Thoracic aorta (tissue), 2 donors: ENCODE data around the gene AP4S1. TPM values are rescaled to one million over a fixed set of nuclear protein-coding genes. Genes with fewer than 3 reads are reported as not detected.
"Not testable (repeated sequence)": the region's sequence is repeated elsewhere in the genome, so short reads cannot be mapped to it uniquely, and the experiment has no call there.

Source experiments
- ATAC-seq: fragments of 150-250 bp; one replicate; pipeline ENCODE4 v1.8.0; 2017; ENCODE audit warnings: low read depth; ENCODE audit not compliant: insufficient number of reproducible peaks, low FRiP score
- DNase-seq: peaks from one replicate; pipeline ENCODE4 v3.0.0-alpha.2; 2020; ENCODE audit warnings: low spot score
- H3K27ac ChIP-seq, 2 donors: fragments of 200-600 bp; sonication (generic); 1 replicate in 1 of 2; 2 replicates in 1 of 2; pipeline ENCODE4 v1.5.1; 2016; ENCODE audit warnings: mild to moderate bottlenecking in 2 of 2, moderate library complexity in 2 of 2
- H3K27me3 ChIP-seq: fragments of 200-600 bp; sonication (generic); replicated peaks from 2 replicates; pipeline ENCODE4 v1.6.0; 2016; ENCODE audit warnings: mild to moderate bottlenecking; ENCODE audit not compliant: insufficient read depth
- H3K36me3 ChIP-seq: fragments of 200-600 bp; sonication (generic); one replicate; pipeline ENCODE4 v1.5.1; 2016
- H3K4me1 ChIP-seq, 2 donors: fragments of 200-600 bp; sonication (generic); 1 replicate in 1 of 2; 2 replicates in 1 of 2; pipeline versions ENCODE4 v1.5.1 to v1.6.0; 2016; ENCODE audit warnings: low read depth in 2 of 2, mild to moderate bottlenecking in 1 of 2; ENCODE audit not compliant: control insufficient read depth in 1 of 2
- H3K4me3 ChIP-seq: fragments of 200-600 bp; sonication (generic); 2 replicates; pipeline ENCODE4 v1.5.1; 2016; ENCODE audit warnings: mild to moderate bottlenecking
- H3K9me3 ChIP-seq: fragments of 200-600 bp; sonication (generic); 2 replicates; pipeline ENCODE4 v1.5.1; 2016
- total RNA-seq, 2 donors: library from RNA; depleted of rRNA; stranded (reverse); fragments of >200 nt; gene quantifications; one replicate each; pipeline versions ENCODE4 v1.1.0 to v1.2.3, GENCODE V29; 2016
- TF ChIP-seq, protein P1 (sequence below): fragments of 200-600 bp; sonication (generic); IDR thresholded peaks from one replicate; pipeline ENCODE4 v1.5.1; 2019; ENCODE audit warnings: antibody characterized with exemption

The AP4S1 gene
- total RNA-seq, 2 donors from 2014 or later: 6.0 to 14.9 TPM

DNA sequence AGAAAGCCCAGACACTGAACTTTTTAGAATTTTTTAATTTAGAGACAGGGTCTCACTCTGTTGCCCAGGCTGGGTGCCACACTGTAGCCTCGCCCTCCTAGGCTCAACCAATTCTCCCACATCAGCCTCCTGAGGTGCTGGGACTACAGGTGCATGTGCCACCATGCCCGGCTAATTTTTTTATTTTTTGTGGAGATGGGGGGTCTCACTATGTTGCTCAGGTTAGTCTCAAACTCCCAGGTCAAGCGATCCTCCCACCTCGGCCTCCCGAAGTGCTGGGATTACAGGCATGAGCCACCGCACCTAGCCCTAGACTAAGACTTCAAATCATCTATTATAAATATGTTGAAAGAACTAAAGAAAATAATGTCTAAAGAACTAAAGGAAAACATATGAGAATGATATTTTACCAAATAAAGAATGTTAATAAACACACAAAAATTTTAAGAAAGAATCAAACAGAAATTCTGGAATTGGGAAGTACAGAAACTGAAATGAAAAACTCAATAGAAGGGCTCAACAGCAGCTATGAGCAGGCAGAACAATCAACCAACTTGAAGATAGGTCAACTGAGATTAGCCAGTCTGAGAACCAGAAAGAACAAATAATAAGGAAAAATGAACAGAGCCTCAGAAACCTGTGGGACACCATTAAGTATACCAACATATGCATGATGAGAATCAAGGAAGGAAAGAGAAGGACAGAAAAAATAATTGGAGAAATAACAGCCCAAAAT, 26.2 kb upstream of the AP4S1 start:
- Histone ChIP-seq H3K4me1 (peaks cover 10 to 25% of the 10 kb centered on the region in 2 donors), H3K27me3 (no peaks in the 10 kb centered on the region), H3K27ac (no peak overlapping the region), H3K4me3 (no peak overlapping the region), H3K36me3 (no peaks in the 10 kb centered on the region), H3K9me3 (peaks cover 7% of the 10 kb centered on the region)
- ATAC-seq (no peak), DNase-seq (no peak)
- TF ChIP-seq, protein P1, sequence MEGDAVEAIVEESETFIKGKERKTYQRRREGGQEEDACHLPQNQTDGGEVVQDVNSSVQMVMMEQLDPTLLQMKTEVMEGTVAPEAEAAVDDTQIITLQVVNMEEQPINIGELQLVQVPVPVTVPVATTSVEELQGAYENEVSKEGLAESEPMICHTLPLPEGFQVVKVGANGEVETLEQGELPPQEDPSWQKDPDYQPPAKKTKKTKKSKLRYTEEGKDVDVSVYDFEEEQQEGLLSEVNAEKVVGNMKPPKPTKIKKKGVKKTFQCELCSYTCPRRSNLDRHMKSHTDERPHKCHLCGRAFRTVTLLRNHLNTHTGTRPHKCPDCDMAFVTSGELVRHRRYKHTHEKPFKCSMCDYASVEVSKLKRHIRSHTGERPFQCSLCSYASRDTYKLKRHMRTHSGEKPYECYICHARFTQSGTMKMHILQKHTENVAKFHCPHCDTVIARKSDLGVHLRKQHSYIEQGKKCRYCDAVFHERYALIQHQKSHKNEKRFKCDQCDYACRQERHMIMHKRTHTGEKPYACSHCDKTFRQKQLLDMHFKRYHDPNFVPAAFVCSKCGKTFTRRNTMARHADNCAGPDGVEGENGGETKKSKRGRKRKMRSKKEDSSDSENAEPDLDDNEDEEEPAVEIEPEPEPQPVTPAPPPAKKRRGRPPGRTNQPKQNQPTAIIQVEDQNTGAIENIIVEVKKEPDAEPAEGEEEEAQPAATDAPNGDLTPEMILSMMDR: no peak

DNA sequence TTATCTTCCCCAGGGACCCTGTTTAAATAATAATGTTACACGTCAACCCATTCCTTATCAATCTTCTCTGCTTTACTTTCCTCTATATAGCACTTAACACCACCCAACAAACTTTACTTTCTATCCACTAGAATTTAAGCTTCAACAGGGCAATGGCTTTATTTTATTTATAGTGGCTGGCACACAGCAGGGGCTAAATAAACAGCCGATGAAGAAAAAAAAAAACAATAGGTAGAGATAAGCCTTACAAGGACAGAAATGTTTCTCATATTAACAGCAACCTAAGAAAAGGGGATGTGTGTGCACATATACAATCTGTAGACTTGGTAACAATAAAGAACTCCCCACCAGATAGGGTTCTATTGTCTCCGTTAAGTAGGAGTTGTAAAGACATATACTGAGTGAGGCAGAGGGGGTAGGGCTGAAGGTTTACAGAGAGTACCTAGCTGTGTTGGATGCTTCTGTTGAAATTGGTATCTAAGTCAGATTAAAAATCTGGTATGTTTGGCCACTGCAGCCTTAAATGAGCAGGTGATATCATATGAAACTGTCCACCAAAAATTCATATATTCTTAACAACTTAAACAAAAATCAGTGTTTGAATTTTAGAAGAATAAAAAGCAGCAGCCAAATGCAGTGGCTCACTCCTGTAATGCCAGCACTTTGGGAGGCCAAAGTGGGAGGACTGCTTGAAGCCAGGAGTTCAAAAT, 24.7 kb upstream of the AP4S1 start:
- TF ChIP-seq, protein P1: no peak
- no peak for ATAC-seq
- peaks cover 7% of the 10 kb centered on the region for H3K9me3 ChIP-seq
- H3K27me3 ChIP-seq: no peaks in the 10 kb centered on the region
- no peak overlapping the region for H3K4me3 ChIP-seq
- no peak for DNase-seq
- H3K4me1 ChIP-seq: peaks cover 0 to 13% of the 10 kb centered on the region in 2 donors
- no peak overlapping the region for H3K27ac ChIP-seq
- H3K36me3 ChIP-seq: no peaks in the 10 kb centered on the region

DNA sequence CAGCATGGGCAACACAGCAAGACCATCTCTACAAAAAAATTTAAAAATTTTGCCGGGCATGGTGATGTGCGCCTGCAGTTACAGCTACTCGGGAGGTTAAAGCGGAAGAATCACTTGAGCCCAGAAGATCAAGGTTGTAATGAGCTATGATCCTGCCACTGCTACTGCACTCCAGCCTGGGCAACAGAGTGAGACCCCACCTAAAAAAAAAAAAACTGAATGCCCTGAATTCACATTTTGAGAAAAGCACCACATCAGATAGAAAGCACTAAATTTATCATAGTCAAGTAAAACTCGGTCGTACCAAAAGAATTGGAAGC, 24.1 kb upstream of the AP4S1 start:
- H3K27ac ChIP-seq: no peak overlapping the region
- TF ChIP-seq, protein P1: no peak
- H3K9me3 ChIP-seq: peaks cover 7% of the 10 kb centered on the region
- H3K36me3 ChIP-seq: no peaks in the 10 kb centered on the region
- ATAC-seq (no peak), DNase-seq (no peak)
- H3K4me1 ChIP-seq: peaks cover 0 to 13% of the 10 kb centered on the region in 2 donors
- no peaks in the 10 kb centered on the region for H3K27me3 ChIP-seq
- no peak overlapping the region for H3K4me3 ChIP-seq

DNA sequence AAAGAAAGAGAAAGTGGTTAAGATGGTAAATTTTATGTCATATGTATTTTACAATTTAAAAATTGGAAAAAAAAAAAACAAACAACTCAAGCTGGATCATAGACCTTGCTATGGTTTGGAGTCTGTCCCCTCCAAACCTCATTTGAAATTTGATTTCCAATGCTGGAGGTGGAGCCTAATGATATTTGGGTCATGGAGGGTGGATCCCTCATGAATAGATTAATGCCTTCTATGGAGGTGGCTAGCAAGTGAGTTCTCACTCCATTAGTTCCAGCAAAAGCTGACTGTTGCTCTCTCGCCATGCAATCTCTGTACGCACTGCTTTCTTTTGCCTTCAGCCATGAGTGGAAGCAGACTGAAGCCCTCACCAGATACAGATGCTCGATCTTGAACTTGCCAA, 22.2 kb upstream of the AP4S1 start:
- peaks cover 0 to 13% of the 10 kb centered on the region in 2 donors for H3K4me1 ChIP-seq
- peaks cover 2% of the 10 kb centered on the region for H3K9me3 ChIP-seq
- H3K27me3 ChIP-seq: no peaks in the 10 kb centered on the region
- ATAC-seq (no peak), DNase-seq (no peak)
- H3K27ac ChIP-seq: no peak overlapping the region
- H3K4me3 ChIP-seq: no peak overlapping the region
- no peaks in the 10 kb centered on the region for H3K36me3 ChIP-seq
- TF ChIP-seq, protein P1: no peak

DNA sequence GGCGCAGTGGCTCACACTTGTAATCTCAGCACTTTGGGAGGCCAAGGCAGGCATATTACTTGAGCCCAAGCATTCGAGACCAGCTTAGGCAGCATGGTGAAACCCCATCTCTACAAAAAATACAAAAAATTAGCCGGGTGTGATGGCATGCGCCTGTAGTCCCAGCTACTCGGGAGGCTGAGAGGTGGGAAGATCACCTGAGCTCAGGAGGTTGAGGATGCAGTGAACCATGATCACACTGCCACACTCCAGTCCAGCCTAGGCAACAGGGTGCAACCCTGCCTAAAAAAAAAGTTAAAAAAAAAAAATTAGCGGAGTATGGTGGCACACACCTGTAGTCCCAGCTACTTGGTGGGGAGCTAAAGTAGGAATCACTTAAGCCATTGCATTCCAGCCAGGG, 21.4 kb upstream of the AP4S1 start:
- not testable (repeated sequence) for H3K4me3 ChIP-seq, H3K9me3 ChIP-seq, H3K27me3 ChIP-seq, H3K36me3 ChIP-seq, H3K27ac ChIP-seq, DNase-seq, ATAC-seq
- peaks cover 0 to 13% of the 10 kb centered on the region in 2 donors for H3K4me1 ChIP-seq
